KMS-11 (cell line): Measurements from ENCODE around the gene GPNMB.

Experiments used
- H2AFZ ChIP-seq: fragments of 200-600 bp; sonication (generic); 2 replicates; pipeline ENCODE4 v1.6.1; 2016; ENCODE audit warnings: antibody characterized with exemption, mixed run types, low read depth
- H3K27ac ChIP-seq: fragments of 200-600 bp; sonication (generic); 2 replicates; pipeline ENCODE4 v1.6.1; 2016; ENCODE audit warnings: mild to moderate bottlenecking, mixed run types
- H3K27me3 ChIP-seq: fragments of 200-600 bp; sonication (generic); 2 replicates; pipeline ENCODE4 v1.6.1; 2017; ENCODE audit warnings: mild to moderate bottlenecking, low read depth, mixed run types, moderate library complexity; ENCODE audit not compliant: insufficient read depth
- H3K36me3 ChIP-seq: fragments of 200-600 bp; sonication (generic); 2 replicates; pipeline ENCODE4 v1.6.1; 2017; ENCODE audit warnings: mild to moderate bottlenecking, mixed run types; ENCODE audit not compliant: insufficient read depth
- H3K4me1 ChIP-seq: fragments of 200-600 bp; sonication (generic); 2 replicates; pipeline ENCODE4 v1.6.1; 2016; ENCODE audit warnings: mild to moderate bottlenecking, low read depth, mixed run types; ENCODE audit not compliant: poor library complexity, severe bottlenecking
- H3K4me2 ChIP-seq: fragments of 200-600 bp; sonication (generic); 2 replicates; pipeline ENCODE4 v1.7.0; 2016; ENCODE audit warnings: mild to moderate bottlenecking, mixed run types
- H3K4me3 ChIP-seq: fragments of 200-600 bp; sonication (generic); IDR thresholded peaks from 2 replicates; pipeline ENCODE4 v1.6.1; 2017; ENCODE audit warnings: low read depth, low read length, mixed read lengths; ENCODE audit not compliant: insufficient read depth
- H3K79me2 ChIP-seq: fragments of 200-600 bp; sonication (generic); 2 replicates; pipeline ENCODE4 v1.6.1; 2016; ENCODE audit warnings: low read depth, mixed run types; ENCODE audit not compliant: insufficient read depth
- H3K9ac ChIP-seq: fragments of 200-600 bp; sonication (generic); 2 replicates; pipeline ENCODE4 v1.6.1; 2016; ENCODE audit warnings: mild to moderate bottlenecking, mixed run types
- H4K20me1 ChIP-seq: fragments of 200-600 bp; sonication (generic); 2 replicates; pipeline ENCODE4 v1.6.1; 2016; ENCODE audit warnings: mild to moderate bottlenecking, mixed run types; ENCODE audit not compliant: insufficient read depth
- CTCF ChIP-seq: fragments of 200-600 bp; sonication (generic); conservative IDR thresholded peaks from 2 replicates; pipeline ENCODE4 v1.6.1; 2017; ENCODE audit warnings: low read depth, mild to moderate bottlenecking, antibody characterized with exemption, low read length, moderate library complexity, mixed read lengths

The GPNMB gene

GRCh38 chr7:23264916-23265458 is 18.4 kb downstream of the GPNMB start:
- no peak overlapping the region for H3K27ac ChIP-seq
- H3K4me2 ChIP-seq, result no peak overlapping the region

GRCh38 chr7:23266918-23267317 is 20.3 kb downstream of the GPNMB start:
- H3K4me2 ChIP-seq, result no peak overlapping the region
- no peaks in the 10 kb centered on the region for H3K79me2 ChIP-seq
- no peak overlapping the region for H2AFZ ChIP-seq
- no peaks in the 10 kb centered on the region for H3K36me3 ChIP-seq
- H3K4me3 ChIP-seq, result no peak overlapping the region
- no peak overlapping the region for H3K27ac ChIP-seq
- peaks cover 5% of the 10 kb centered on the region for H3K4me1 ChIP-seq
- no peak for TF ChIP-seq CTCF
- H3K9ac ChIP-seq, result no peak overlapping the region
- H4K20me1 ChIP-seq, result no peaks in the 10 kb centered on the region
- H3K27me3 ChIP-seq, result no peaks in the 10 kb centered on the region

More at GRCh38 chr7:23264916-23265458, 18.4 kb downstream of the GPNMB start:
- H3K79me2 ChIP-seq, result no peaks in the 10 kb centered on the region
- no peak for TF ChIP-seq CTCF
- peaks cover 5% of the 10 kb centered on the region for H3K4me1 ChIP-seq
- H2AFZ ChIP-seq, result no peak overlapping the region
- no peaks in the 10 kb centered on the region for H4K20me1 ChIP-seq
- no peaks in the 10 kb centered on the region for H3K27me3 ChIP-seq
- H3K36me3 ChIP-seq, result no peaks in the 10 kb centered on the region
- H3K4me3 ChIP-seq, result no peak overlapping the region
- no peak overlapping the region for H3K9ac ChIP-seq

- H3K27ac ChIP-seq, result no peak overlapping the region
- no peak overlapping the region for H3K4me2 ChIP-seq
- H2AFZ ChIP-seq, result no peak overlapping the region
- no peaks in the 10 kb centered on the region for H3K79me2 ChIP-seq
- H3K4me3 ChIP-seq, result no peak overlapping the region
- TF ChIP-seq CTCF, result no peak
- no peaks in the 10 kb centered on the region for H3K27me3 ChIP-seq
- H3K36me3 ChIP-seq, result no peaks in the 10 kb centered on the region
- peaks cover under 1% of the 10 kb centered on the region for H3K4me1 ChIP-seq
- no peaks in the 10 kb centered on the region for H4K20me1 ChIP-seq
- H3K9ac ChIP-seq, result no peak overlapping the region
These were observed 20.8 kb downstream of the GPNMB start for GRCh38 chr7:23267357-23267756.

GRCh38 chr7:23268167-23268566 is 21.6 kb downstream of the GPNMB start:
- Histone ChIP-seq H3K36me3 (no peaks in the 10 kb centered on the region), H4K20me1 (no peaks in the 10 kb centered on the region), H3K4me1 (peaks cover 6% of the 10 kb centered on the region), H3K9ac (no peak overlapping the region), H3K4me3 (no peak overlapping the region), H3K27me3 (no peaks in the 10 kb centered on the region), H2AFZ (no peak overlapping the region), H3K27ac (no peak overlapping the region), H3K79me2 (no peaks in the 10 kb centered on the region), H3K4me2 (no peak overlapping the region)
- no peak for TF ChIP-seq CTCF
